ENCODE data around the gene GLE1.

The GLE1 gene

DNA sequence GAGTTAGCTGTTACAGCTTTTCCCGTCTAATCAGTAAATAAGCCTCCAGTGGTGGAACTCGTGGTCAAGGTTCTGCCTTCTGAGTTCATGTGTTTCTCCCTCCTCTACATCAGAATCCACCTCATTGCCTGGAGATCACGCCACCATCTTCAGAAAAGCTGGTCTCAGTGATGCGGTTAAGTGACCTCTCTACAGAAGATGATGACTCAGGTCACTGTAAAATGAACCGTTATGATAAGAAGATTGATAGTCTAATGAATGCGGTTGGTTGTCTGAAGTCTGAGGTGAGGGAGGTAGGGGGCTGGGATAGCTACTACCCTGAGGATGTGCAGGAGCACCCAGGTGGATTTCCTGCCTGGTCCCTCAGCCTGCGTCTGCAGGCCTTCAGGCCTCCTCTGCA, 35.4 kb upstream of the GLE1 start:
- Histone ChIP-seq H3K4me3 (replicated peaks; ENCODE audit: insufficient read depth, low read length) (no peak overlapping the region), H3K27ac (replicated peaks) (no peak overlapping the region), H3K27me3 (ENCODE audit: insufficient read depth, poor library complexity, severe bottlenecking) (no peaks in the 10 kb centered on the region)
- no peak for TF ChIP-seq SPI1 (IDR thresholded peaks at IDR 0.05; ENCODE audit: borderline replicate concordance, low read depth)
- no peak for DNase-seq (ENCODE audit: low read depth in 1 of 2, low spot score in 1 of 2)

GRCh38 chr9:128470560-128470959, 34.0 kb upstream of the GLE1 start:
- DNase-seq (ENCODE audit: low read depth in 1 of 2, low spot score in 1 of 2): peak; percentile 47 to 94
- Histone ChIP-seq H3K27ac (replicated peaks) (peak overlapping the region; percentile 13; the same call in 1 of the 2 replicates), H3K27me3 (ENCODE audit: insufficient read depth, poor library complexity, severe bottlenecking) (no peaks in the 10 kb centered on the region), H3K4me3 (replicated peaks; ENCODE audit: insufficient read depth, low read length) (no peak overlapping the region)
- TF ChIP-seq, protein P1, sequence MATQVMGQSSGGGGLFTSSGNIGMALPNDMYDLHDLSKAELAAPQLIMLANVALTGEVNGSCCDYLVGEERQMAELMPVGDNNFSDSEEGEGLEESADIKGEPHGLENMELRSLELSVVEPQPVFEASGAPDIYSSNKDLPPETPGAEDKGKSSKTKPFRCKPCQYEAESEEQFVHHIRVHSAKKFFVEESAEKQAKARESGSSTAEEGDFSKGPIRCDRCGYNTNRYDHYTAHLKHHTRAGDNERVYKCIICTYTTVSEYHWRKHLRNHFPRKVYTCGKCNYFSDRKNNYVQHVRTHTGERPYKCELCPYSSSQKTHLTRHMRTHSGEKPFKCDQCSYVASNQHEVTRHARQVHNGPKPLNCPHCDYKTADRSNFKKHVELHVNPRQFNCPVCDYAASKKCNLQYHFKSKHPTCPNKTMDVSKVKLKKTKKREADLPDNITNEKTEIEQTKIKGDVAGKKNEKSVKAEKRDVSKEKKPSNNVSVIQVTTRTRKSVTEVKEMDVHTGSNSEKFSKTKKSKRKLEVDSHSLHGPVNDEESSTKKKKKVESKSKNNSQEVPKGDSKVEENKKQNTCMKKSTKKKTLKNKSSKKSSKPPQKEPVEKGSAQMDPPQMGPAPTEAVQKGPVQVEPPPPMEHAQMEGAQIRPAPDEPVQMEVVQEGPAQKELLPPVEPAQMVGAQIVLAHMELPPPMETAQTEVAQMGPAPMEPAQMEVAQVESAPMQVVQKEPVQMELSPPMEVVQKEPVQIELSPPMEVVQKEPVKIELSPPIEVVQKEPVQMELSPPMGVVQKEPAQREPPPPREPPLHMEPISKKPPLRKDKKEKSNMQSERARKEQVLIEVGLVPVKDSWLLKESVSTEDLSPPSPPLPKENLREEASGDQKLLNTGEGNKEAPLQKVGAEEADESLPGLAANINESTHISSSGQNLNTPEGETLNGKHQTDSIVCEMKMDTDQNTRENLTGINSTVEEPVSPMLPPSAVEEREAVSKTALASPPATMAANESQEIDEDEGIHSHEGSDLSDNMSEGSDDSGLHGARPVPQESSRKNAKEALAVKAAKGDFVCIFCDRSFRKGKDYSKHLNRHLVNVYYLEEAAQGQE (IDR thresholded peaks at IDR 0.05; ENCODE audit: insufficient replicate concordance, low read depth): no peak
- TF ChIP-seq GABPA (IDR thresholded peaks at IDR 0.05; ENCODE audit: low read depth) (no peak), POLR2AphosphoS5 (IDR thresholded peaks at IDR 0.05; ENCODE audit: low read depth) (peak; percentile 89), SPI1 (IDR thresholded peaks at IDR 0.05; ENCODE audit: borderline replicate concordance, low read depth) (no peak), CTCF (IDR thresholded peaks at IDR 0.05; ENCODE audit: insufficient read depth, low read length) (no peak)

- H3K27me3 ChIP-seq (ENCODE audit: insufficient read depth, poor library complexity, severe bottlenecking): no peaks in the 10 kb centered on the region
- no peak overlapping the region for H3K27ac ChIP-seq (replicated peaks)
- DNase-seq (ENCODE audit: low read depth in 1 of 2, low spot score in 1 of 2): no peak
- H3K4me3 ChIP-seq (replicated peaks; ENCODE audit: insufficient read depth, low read length): no peak overlapping the region
- TF ChIP-seq POLR2AphosphoS5 (IDR thresholded peaks at IDR 0.05; ENCODE audit: low read depth) (no peak), GABPA (IDR thresholded peaks at IDR 0.05; ENCODE audit: low read depth) (no peak), SPI1 (IDR thresholded peaks at IDR 0.05; ENCODE audit: borderline replicate concordance, low read depth) (no peak), CTCF (IDR thresholded peaks at IDR 0.05; ENCODE audit: insufficient read depth, low read length) (no peak)
- TF ChIP-seq, protein P1 (IDR thresholded peaks at IDR 0.05; ENCODE audit: insufficient replicate concordance, low read depth): no peak
Measured at GRCh38 chr9:128473104-128473503, 31.4 kb upstream of the GLE1 start.

DNA sequence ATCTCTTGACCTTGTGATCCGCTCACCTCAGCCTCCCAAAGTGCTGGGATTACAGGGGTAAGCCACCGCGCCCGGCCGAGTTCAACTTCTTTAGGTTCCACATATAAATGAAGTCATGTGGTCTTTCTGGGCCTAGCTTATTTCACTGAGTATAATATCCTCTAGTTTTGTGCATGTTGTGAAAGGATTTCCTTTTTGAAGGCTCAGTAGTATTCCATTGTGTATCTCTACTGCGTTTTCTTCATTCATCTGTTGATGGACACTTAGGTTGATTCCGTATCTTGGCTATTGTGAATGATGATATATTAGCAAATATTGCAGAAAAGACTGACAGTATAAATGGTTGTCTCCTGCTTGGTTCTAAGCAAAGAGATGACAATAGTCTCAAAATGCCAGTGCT, 28.7 kb upstream of the GLE1 start:
- TF ChIP-seq, protein P1 (IDR thresholded peaks at IDR 0.05; ENCODE audit: insufficient replicate concordance, low read depth): no peak
- TF ChIP-seq SPI1 (IDR thresholded peaks at IDR 0.05; ENCODE audit: borderline replicate concordance, low read depth) (no peak), POLR2AphosphoS5 (IDR thresholded peaks at IDR 0.05; ENCODE audit: low read depth) (no peak), GABPA (IDR thresholded peaks at IDR 0.05; ENCODE audit: low read depth) (no peak), CTCF (IDR thresholded peaks at IDR 0.05; ENCODE audit: insufficient read depth, low read length) (no peak)
- Histone ChIP-seq H3K27ac (replicated peaks) (no peak overlapping the region), H3K4me3 (replicated peaks; ENCODE audit: insufficient read depth, low read length) (no peak overlapping the region), H3K27me3 (ENCODE audit: insufficient read depth, poor library complexity, severe bottlenecking) (no peaks in the 10 kb centered on the region)
- no peak for DNase-seq (ENCODE audit: low read depth in 1 of 2, low spot score in 1 of 2)

All from HL-60 (cell line).